Mesenchymal stem cell (in vitro differentiated cells and primary cell): ENCODE data around the gene MVB12B.

Experiments used
- DNase-seq: peaks from one replicate; pipeline ENCODE4 v3.0.0-alpha.2; 2013
- H2AFZ ChIP-seq: one replicate; pipeline ENCODE4 v1.6.1; 2013; ENCODE audit warnings: low read depth, mild to moderate bottlenecking, control low read depth, inconsistent platforms, low read length, moderate library complexity
- H2AK5ac ChIP-seq: 2 replicates; pipeline ENCODE4 v1.6.1; 2013; ENCODE audit warnings: low read length, moderate library complexity, mild to moderate bottlenecking, inconsistent platforms; ENCODE audit not compliant: severe bottlenecking
- H2BK120ac ChIP-seq: one replicate; pipeline ENCODE4 v1.6.1; 2013; ENCODE audit warnings: low read depth, mild to moderate bottlenecking, inconsistent platforms, low read length, moderate library complexity
- H2BK12ac ChIP-seq, 2 experiments: one replicate each; pipeline ENCODE4 v1.6.1; 2013; ENCODE audit warnings: inconsistent platforms in 2 of 2, low read length in 2 of 2, mild to moderate bottlenecking in 2 of 2, moderate library complexity in 2 of 2, control low read depth in 1 of 2
- H2BK15ac ChIP-seq: one replicate; pipeline ENCODE4 v1.6.1; 2013; ENCODE audit warnings: mild to moderate bottlenecking, low read depth, inconsistent platforms; ENCODE audit not compliant: poor library complexity, severe bottlenecking
- H2BK5ac ChIP-seq: 2 replicates; pipeline ENCODE4 v1.6.1; 2013; ENCODE audit warnings: low read depth, mild to moderate bottlenecking, low read length, control low read depth, inconsistent platforms; ENCODE audit not compliant: poor library complexity, severe bottlenecking
- H3K14ac ChIP-seq, 2 experiments: one replicate each; pipeline ENCODE4 v1.6.1; 2013; ENCODE audit warnings: inconsistent platforms in 2 of 2, low read length in 2 of 2, control low read depth in 1 of 2, mild to moderate bottlenecking in 1 of 2, moderate library complexity in 1 of 2
- H3K18ac ChIP-seq, 2 experiments: one replicate each; pipeline ENCODE4 v1.6.1; 2013; ENCODE audit warnings: inconsistent platforms in 2 of 2, low read length in 2 of 2, control low read depth in 1 of 2, low read depth in 1 of 2, mild to moderate bottlenecking in 1 of 2
- H3K23ac ChIP-seq, 2 experiments: one replicate each; pipeline ENCODE4 v1.6.1; 2013; ENCODE audit warnings: inconsistent platforms in 2 of 2, low read length in 2 of 2, mild to moderate bottlenecking in 2 of 2, moderate library complexity in 2 of 2, control low read depth in 1 of 2
- H3K27ac ChIP-seq: 2 replicates; pipeline ENCODE4 v1.5.1; 2013; ENCODE audit warnings: mild to moderate bottlenecking, moderate library complexity, low read length, control low read depth, inconsistent platforms; ENCODE audit not compliant: poor library complexity, severe bottlenecking
- H3K27me3 ChIP-seq, 2 experiments: 2 replicates each; pipeline versions ENCODE4 v1.6.1 to v1.7.0; 2013; ENCODE audit warnings: low read length in 2 of 2, mild to moderate bottlenecking in 2 of 2, moderate library complexity in 2 of 2, control low read depth in 1 of 2, inconsistent platforms in 1 of 2; ENCODE audit not compliant: control insufficient read depth in 1 of 2, insufficient read depth in 1 of 2
- H3K36me3 ChIP-seq, 2 experiments: 2 replicates each; pipeline versions ENCODE4 v1.6.1 to v1.7.0; 2013; ENCODE audit warnings: low read length in 2 of 2, control low read depth in 1 of 2, inconsistent platforms in 1 of 2, low read depth in 1 of 2, mild to moderate bottlenecking in 1 of 2; ENCODE audit not compliant: insufficient read depth in 2 of 2, control insufficient read depth in 1 of 2
- H3K4ac ChIP-seq, 2 experiments: one replicate each; pipeline ENCODE4 v1.6.1; 2013; ENCODE audit warnings: inconsistent platforms in 2 of 2, low read length in 2 of 2, mild to moderate bottlenecking in 2 of 2, moderate library complexity in 2 of 2, control low read depth in 1 of 2, low read depth in 1 of 2
- H3K4me1 ChIP-seq: 2 replicates; pipeline ENCODE4 v1.6.1; 2013; ENCODE audit warnings: low read depth, low read length, control low read depth; ENCODE audit not compliant: control insufficient read depth, insufficient read depth
- H3K4me2 ChIP-seq: 2 replicates; pipeline ENCODE4 v1.6.1; 2013; ENCODE audit warnings: low read length, mild to moderate bottlenecking, inconsistent platforms; ENCODE audit not compliant: poor library complexity, severe bottlenecking
- H3K4me3 ChIP-seq, 2 experiments: 2 replicates each; pipeline versions ENCODE4 v1.5.1 to v1.7.0; 2013; ENCODE audit warnings: low read length in 2 of 2, mild to moderate bottlenecking in 2 of 2, control low read depth in 1 of 2, low read depth in 1 of 2; ENCODE audit not compliant: insufficient read depth in 1 of 2
- H3K79me1 ChIP-seq: replicated peaks from 2 replicates; pipeline ENCODE4 v1.6.1; 2013; ENCODE audit warnings: mild to moderate bottlenecking, control low read depth, low read length, inconsistent platforms; ENCODE audit not compliant: poor library complexity, severe bottlenecking
- H3K9ac ChIP-seq: 2 replicates; pipeline ENCODE4 v1.7.0; 2013; ENCODE audit warnings: mild to moderate bottlenecking, low read length, moderate library complexity
- H3K9me3 ChIP-seq: 2 replicates; pipeline ENCODE4 v1.7.0; 2013; ENCODE audit warnings: mild to moderate bottlenecking, low read length; ENCODE audit not compliant: control insufficient read depth
- H4K8ac ChIP-seq: one replicate; pipeline ENCODE4 v1.6.1; 2013; ENCODE audit warnings: inconsistent platforms, mild to moderate bottlenecking, low read length, moderate library complexity
- H4K91ac ChIP-seq: one replicate; pipeline ENCODE4 v1.6.1; 2013; ENCODE audit warnings: mild to moderate bottlenecking, low read length, inconsistent platforms
- WGBS: methylation state at CpG from one replicate; pipeline ENCODE4 v1.1.7; 2013; ENCODE audit warnings: mixed read lengths; 5-methylcytosine and 5-hydroxymethylcytosine counted together

The MVB12B gene

DNA sequence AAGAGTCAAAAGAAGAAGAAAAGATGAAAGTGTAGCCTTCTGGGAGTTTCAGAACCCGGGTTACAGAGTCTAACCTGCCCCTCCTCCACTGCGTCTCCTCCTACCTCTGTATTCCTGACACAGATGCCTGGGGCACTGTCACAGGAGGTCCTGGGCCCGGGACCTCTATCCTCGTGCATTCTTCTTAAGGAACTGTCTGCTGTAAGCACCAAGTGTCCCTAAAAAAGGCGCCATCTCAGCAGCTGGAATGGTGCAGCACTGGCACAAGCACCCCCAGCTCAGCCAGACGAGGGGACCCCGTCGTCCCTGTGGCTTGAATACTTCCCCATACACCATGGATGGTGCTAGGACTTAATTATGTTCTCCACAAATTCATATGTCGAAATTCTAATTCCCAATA lies 35.8 kb upstream of the MVB12B start:
- no peak overlapping the region for H4K8ac ChIP-seq
- no peak overlapping the region for H2BK5ac ChIP-seq
- no peak overlapping the region for H2BK120ac ChIP-seq
- H3K36me3 ChIP-seq = no peaks in the 10 kb centered on the region
- no peak overlapping the region for H2BK15ac ChIP-seq
- H2BK12ac ChIP-seq = no peak overlapping the region
- H3K4me3 ChIP-seq = no peak overlapping the region
- no peaks in the 10 kb centered on the region for H3K79me1 ChIP-seq
- H3K27me3 ChIP-seq = peaks cover 13 to 61% of the 10 kb centered on the region in 2 experiments
- no peak overlapping the region for H3K18ac ChIP-seq
- H3K4ac ChIP-seq = no peak overlapping the region
- no peaks in the 10 kb centered on the region for H3K9me3 ChIP-seq
- no peak overlapping the region for H2AFZ ChIP-seq
- H3K4me1 ChIP-seq = no peaks in the 10 kb centered on the region
- no peak overlapping the region for H4K91ac ChIP-seq
- no peak overlapping the region for H3K27ac ChIP-seq
- 66% methylated on average over 9 of the region's 9 CpGs for WGBS
- no peak for DNase-seq
- no peak overlapping the region for H3K4me2 ChIP-seq
- no peak overlapping the region for H3K23ac ChIP-seq
- no peak overlapping the region for H2AK5ac ChIP-seq
- no peak overlapping the region for H3K9ac ChIP-seq
- H3K14ac ChIP-seq = no peak overlapping the region

DNA sequence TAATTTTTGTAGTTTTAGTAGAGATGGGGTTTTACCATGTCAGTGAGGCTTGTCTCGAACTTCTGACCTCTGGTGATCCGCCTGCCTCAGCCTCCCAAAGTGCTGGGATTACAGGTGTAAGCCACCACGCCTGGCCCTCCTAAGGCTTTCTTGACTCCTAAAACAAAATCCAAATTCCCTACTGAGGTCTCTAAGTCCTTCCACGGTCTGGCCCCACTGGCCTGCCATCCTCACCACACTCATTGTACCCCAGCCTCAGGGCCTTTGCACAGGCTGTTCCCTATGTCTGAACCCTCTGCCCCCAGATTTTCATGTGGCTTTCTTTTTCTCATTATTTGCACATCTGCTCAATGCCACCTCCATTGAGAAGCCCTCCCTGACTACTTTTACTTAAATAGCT lies 34.7 kb upstream of the MVB12B start:
- DNase-seq = no peak
- Histone ChIP-seq H2AK5ac (no peak overlapping the region), H3K4me2 (no peak overlapping the region), H3K79me1 (no peaks in the 10 kb centered on the region), H2BK15ac (no peak overlapping the region), H3K23ac (no peak overlapping the region), H2BK5ac (no peak overlapping the region), H3K14ac (no peak overlapping the region), H3K4me1 (no peaks in the 10 kb centered on the region), H4K91ac (no peak overlapping the region), H2BK120ac (no peak overlapping the region), H2AFZ (no peak overlapping the region), H3K4ac (no peak overlapping the region), H3K9me3 (no peaks in the 10 kb centered on the region), H2BK12ac (no peak overlapping the region), H3K27me3 (peaks cover 13 to 68% of the 10 kb centered on the region in 2 experiments), H3K4me3 (no peak overlapping the region), H4K8ac (no peak overlapping the region), H3K9ac (no peak overlapping the region), H3K36me3 (no peaks in the 10 kb centered on the region), H3K18ac (no peak overlapping the region), H3K27ac (no peak overlapping the region)
- WGBS = 87% methylated on average over 4 of the region's 4 CpGs

DNA sequence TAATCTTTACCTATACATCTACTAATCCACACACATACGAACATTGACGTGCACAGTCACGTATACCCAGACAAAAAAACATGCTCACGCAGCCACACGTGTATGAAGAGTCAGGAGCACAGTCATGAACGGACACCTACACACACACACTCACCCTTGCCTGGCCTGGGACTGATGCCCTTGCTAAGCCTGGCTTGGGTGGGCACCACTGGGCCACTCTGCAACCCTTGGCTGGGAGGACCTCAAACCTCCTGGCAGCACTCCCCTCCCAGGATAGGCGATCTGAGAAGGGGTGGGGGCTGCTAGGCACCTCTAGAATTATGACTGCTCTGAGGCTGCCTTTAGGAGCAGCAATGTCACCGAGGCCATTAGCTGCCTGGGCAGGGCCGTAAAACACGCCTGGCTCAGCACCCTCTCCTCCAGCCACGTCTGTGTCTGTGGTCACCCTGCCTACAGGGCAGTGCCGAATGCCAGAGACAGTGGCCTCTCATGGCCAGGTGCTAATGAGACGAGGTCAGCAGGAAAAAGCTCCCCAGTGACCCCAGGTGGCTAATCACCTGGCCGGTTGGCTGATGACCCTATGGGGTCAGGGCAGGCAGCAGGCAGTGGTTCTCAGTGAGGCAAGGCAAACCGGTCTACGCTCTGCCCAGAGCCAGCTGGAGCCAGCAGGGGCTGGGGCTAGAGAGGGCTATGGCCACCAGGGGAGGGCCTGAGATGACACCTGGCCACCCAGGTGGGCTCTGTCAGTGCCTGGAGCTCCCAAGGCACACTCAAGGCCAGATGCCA lies 33.7 kb upstream of the MVB12B start:
- H3K14ac ChIP-seq = no peak overlapping the region
- no peaks in the 10 kb centered on the region for H3K36me3 ChIP-seq
- 79% methylated on average over 16 of the region's 16 CpGs for WGBS
- H3K4me3 ChIP-seq = no peak overlapping the region
- peaks cover 11 to 74% of the 10 kb centered on the region in 2 experiments for H3K27me3 ChIP-seq
- no peak overlapping the region for H4K8ac ChIP-seq
- no peak overlapping the region for H3K27ac ChIP-seq
- no peaks in the 10 kb centered on the region for H3K79me1 ChIP-seq
- H3K4me2 ChIP-seq = no peak overlapping the region
- no peak overlapping the region for H3K23ac ChIP-seq
- H3K18ac ChIP-seq = no peak overlapping the region
- DNase-seq = no peak
- H2AFZ ChIP-seq = no peak overlapping the region
- H3K9ac ChIP-seq = no peak overlapping the region
- no peak overlapping the region for H2BK12ac ChIP-seq
- no peak overlapping the region for H2BK120ac ChIP-seq
- H3K4ac ChIP-seq = no peak overlapping the region
- H3K4me1 ChIP-seq = no peaks in the 10 kb centered on the region
- no peak overlapping the region for H2BK15ac ChIP-seq
- H4K91ac ChIP-seq = no peak overlapping the region
- no peak overlapping the region for H2BK5ac ChIP-seq
- no peaks in the 10 kb centered on the region for H3K9me3 ChIP-seq
- no peak overlapping the region for H2AK5ac ChIP-seq

DNA sequence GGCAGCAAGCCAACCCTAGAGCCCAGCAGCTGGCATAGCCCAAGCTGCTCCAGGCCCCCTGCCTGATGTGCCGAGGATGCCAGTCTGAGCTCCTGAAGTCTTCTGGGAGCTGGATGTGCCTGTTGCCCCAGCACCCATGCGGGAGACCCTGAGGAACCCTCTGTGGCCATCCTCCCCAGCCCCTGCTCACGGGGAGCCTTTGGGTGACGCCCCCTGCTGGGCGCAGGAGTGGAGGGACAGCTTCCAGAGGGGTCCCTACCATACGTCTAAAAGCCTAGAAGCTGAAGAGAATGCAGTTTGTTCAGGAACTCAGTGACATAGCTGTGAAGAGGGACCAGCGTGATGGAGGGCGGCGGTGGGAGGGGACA lies 33.1 kb upstream of the MVB12B start:
- H3K4me1 ChIP-seq = no peaks in the 10 kb centered on the region
- no peak for DNase-seq
- no peak overlapping the region for H3K4me3 ChIP-seq
- H3K4me2 ChIP-seq = no peak overlapping the region
- no peaks in the 10 kb centered on the region for H3K36me3 ChIP-seq
- H2BK12ac ChIP-seq = no peak overlapping the region
- H3K14ac ChIP-seq = no peak overlapping the region
- H3K9ac ChIP-seq = no peak overlapping the region
- no peak overlapping the region for H4K91ac ChIP-seq
- H3K23ac ChIP-seq = no peak overlapping the region
- H2BK5ac ChIP-seq = no peak overlapping the region
- no peak overlapping the region for H3K18ac ChIP-seq
- no peaks in the 10 kb centered on the region for H3K79me1 ChIP-seq
- H2BK15ac ChIP-seq = no peak overlapping the region
- no peak overlapping the region for H3K4ac ChIP-seq
- no peak overlapping the region for H2AK5ac ChIP-seq
- 75% methylated on average over 9 of the region's 9 CpGs for WGBS
- no peak overlapping the region for H2AFZ ChIP-seq
- no peak overlapping the region for H2BK120ac ChIP-seq
- H3K27me3 ChIP-seq = peaks cover 17 to 78% of the 10 kb centered on the region in 2 experiments
- no peaks in the 10 kb centered on the region for H3K9me3 ChIP-seq
- H4K8ac ChIP-seq = no peak overlapping the region
- no peak overlapping the region for H3K27ac ChIP-seq
